AG20443 (cell line): ENCODE measurements around the gene SLC44A4.
"Not testable (repeated sequence)": the region's sequence is repeated elsewhere in the genome, so short reads cannot be mapped to it uniquely, and the experiment has no call there.

Experiments
- DNase-seq: peaks from one replicate; pipeline ENCODE4 v3.0.0; 2012; ENCODE audit warnings: low spot score, mixed read lengths

The SLC44A4 gene

DNA sequence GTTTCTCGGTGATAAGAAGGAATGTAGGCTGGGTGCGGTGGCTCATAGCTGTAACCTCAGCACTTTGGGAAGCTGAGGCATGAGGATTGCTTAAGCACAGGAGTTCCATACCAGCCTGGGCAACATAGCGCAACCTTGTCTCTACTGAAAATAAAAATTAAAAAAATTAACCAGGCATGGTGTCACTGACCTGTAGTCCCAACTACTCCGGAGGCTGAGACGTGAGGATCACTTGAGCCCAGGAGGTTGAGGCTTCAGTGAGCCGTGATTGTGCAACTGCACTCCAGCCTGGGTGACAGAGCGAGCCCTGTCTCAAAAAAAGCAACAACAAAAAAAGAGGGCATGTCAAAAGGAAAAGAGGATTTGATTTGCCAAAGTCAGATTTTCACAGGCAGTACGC, 20.1 kb downstream of the SLC44A4 start:
- DNase-seq, result no peak

DNA sequence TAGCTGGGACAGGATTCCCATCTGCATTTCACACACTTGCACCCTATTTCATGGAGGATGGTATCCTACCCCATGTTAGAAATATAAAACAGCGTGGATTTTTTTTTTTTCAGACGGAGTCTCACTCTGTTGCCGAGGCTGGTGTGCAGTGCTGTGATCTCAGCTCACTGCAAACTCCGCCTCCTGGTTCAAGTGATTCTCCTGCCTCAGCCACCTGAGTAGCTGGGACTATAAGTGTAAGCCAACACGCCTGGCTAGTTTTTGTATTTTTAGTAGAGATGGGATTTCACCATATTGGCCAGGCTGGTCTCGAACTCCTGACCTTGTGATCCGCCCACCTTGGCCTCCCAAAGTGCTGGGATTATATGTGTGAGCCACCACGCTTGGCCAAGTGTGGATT, 21.0 kb downstream of the SLC44A4 start:
- not testable (repeated sequence) for DNase-seq

DNA sequence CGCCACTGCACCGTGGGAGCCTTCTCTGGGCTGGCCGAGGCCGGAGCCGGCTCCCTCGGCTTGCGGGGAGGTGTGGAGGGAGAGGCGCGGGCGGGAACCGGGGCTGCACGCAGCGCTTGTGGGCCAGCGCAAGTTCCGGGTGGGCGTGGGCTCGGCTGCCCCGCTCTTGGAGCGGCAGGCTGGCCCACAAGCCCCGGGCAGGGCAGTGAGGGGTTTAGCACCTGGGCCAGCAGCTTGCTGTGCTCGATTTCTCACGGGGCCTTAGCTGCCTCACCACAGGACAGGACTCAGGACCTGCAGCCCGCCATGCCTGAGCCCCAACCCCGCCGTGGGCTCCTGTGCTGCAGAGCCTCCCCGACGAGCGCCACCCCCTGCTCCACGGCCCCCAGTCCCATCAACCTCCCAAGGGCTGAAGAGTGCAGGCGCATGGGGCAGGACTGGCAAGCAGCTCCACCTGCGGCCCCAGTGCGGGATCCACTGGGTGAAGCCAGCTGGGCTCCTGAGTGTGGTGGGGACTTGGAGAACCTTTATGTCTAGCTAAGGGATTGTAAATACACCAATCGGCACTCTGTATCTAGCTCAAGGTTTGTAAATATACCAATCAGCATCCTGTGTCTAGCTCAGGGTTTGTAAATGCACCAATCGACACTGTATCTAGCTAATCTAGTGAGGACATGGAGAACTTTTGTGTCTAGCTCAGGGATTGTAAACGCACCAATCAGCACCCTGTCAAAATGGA, 26.6 kb downstream of the SLC44A4 start:
- not testable (repeated sequence) for DNase-seq

DNA sequence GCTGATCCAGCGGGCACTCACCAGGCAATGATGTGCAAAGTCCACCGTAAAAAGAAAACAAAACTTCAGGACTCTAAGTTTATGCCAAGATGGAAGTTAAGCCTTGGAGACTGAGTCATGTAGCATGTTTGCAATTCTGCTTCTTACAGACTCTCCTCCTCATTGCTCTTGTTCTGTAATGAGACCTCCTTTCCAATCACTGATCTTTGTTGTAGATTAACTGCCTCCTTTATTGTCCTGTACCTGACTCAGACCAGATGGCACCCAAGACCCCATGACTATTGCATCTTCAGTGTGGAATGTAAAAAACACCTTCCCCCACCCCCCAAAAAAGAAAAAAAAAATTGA, 27.3 kb downstream of the SLC44A4 start:
- DNase-seq, result no peak

DNA sequence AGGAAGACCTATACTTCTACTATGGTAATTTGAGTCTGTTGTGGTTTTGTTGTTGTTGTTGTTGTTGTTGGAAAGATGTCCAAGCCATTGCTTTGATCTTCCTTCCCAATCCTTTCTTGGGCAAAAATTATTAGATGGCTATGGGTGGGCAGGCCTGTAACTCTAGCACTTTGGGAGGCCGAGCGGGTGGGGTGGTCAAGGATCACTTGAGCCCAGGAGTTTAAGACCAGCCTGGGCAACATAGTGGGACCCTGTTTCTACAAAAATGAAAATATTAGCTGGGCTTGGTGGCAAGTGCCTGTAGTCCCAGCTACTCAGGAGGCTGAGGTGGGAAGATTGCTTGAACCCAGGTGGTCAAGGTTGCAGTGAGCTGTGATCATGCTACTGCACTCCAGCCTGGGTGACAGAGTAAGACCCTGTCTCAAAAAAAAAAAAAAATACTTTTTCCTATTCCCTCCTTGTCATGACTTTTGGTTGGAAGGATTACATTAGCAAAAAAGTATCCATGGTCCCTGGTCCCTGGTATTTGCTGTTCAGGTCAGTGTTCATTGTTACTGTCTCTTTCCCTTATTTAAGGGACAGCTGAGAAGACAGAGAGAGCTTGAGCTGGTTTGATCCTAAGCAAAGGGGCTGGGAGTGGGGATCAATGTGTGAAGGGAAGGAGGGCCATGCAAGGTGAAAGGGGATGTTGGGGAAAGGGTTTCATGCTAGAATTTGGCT, 27.9 kb downstream of the SLC44A4 start:
- no peak for DNase-seq

- DNase-seq, result no peak
These were observed 31.4 kb downstream of the SLC44A4 start for GRCh38 chr6:31847276-31847978.

- DNase-seq, result no peak
These were observed 34.3 kb downstream of the SLC44A4 start for GRCh38 chr6:31844507-31844906.

DNA sequence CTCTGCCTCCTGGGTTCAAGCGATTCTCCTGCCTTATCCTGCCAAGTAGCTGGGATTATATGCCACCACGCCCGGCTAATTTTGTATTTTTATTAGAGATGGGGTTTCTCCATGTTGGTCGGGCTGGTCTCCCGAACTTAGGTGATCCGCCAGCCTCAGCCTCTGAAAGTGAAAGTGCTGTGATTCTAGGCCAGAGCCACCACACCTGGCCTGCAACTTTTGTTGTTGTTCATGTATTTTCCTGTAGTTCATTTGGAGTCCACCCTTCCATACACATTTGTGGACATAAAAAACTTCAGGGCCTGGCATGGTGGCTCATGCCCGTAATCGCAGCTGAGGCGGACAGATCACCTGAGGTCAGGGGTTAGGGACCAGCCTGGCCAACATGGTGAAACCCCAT, 36.7 kb downstream of the SLC44A4 start:
- DNase-seq, result no peak

- not testable (repeated sequence) for DNase-seq
These were observed 39.0 kb downstream of the SLC44A4 start for GRCh38 chr6:31839779-31840126.

DNA sequence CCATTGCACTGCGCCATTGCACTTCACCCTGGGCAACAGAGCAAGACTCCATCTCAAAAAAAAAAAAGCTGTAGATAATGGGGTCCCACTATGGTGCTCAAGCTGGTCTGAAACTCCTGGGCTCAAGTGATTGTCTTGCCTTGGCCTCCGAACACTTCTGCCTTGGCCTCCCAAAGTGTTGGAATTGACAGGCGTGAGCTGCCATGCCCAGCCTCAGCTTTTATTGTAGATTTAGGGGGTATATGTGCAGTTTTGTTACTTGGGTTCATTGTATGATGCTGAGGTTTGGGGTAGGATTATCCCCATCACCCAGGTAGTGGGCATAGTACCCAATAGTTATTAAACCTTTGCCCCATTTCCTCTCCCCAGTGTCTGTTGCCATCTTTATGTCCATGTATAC, 39.8 kb downstream of the SLC44A4 start:
- no peak for DNase-seq

GRCh38 chr6:31838114-31838553, 40.7 kb downstream of the SLC44A4 start:
- DNase-seq, result not testable (repeated sequence)

GRCh38 chr6:31837369-31838113, 41.3 kb downstream of the SLC44A4 start:
- no peak for DNase-seq

DNA sequence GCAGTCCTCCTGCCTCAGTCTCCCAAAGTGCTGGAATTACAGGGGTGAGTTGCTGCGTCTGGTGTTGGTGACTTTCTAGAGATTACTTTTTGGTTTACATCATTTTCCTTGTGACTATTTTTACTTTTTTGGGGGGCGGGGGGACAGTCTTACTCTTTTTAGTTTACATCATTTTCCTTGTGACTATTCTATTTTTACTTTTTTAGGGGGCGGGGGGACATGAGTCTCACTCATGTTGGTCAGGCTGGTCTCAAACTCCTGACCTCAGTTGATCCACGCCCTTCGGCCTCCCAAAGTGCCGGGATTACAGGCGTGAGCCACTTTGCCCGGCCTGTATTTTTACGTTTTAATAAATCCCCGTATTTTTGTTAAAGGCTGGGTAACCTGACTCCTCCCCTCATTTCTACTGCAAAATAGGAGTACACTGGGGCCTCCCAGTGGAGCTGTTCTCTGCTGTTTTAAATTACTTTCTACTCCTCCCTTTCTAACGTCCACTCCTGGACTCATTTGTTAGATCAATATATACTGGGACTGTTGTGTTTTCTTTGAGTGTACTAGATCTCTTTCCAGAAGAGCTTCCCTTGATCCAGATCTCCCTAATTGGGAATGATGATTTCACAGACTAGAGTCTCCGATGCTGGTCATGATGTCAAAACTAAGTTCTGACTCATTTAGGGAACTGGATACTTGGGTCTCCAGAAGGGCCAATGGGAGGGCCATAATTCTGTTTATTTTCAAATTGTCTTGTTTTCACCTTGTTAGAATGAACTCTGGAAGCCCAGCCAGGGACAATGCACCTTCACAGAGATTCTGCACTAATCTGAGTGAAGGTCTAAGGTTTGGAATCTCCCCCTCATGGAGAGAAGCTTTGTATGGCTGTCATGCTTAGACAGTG, 42.1 kb downstream of the SLC44A4 start:
- peak; percentile 38 for DNase-seq

DNA sequence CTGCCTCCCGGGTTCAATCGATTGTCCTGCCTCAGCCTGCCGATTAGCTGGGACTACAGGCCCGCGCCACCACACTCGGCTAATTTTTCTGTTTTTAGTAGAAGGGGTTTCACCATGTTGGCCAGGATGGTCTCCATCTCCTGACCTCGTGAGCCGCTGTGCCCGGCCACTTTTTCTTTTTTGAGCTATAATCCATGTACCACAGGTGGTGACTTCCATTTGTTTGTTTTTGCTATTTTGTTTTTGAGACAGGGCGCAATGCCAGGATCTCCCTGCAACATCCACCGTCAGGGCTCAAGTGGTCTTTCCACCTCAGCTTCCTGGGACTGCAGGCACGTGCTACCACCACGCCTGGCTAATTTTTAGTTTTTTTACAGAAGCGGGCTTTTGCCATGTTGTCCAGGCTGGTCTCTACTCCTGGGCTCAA, 42.7 kb downstream of the SLC44A4 start:
- DNase-seq, result no peak

DNA sequence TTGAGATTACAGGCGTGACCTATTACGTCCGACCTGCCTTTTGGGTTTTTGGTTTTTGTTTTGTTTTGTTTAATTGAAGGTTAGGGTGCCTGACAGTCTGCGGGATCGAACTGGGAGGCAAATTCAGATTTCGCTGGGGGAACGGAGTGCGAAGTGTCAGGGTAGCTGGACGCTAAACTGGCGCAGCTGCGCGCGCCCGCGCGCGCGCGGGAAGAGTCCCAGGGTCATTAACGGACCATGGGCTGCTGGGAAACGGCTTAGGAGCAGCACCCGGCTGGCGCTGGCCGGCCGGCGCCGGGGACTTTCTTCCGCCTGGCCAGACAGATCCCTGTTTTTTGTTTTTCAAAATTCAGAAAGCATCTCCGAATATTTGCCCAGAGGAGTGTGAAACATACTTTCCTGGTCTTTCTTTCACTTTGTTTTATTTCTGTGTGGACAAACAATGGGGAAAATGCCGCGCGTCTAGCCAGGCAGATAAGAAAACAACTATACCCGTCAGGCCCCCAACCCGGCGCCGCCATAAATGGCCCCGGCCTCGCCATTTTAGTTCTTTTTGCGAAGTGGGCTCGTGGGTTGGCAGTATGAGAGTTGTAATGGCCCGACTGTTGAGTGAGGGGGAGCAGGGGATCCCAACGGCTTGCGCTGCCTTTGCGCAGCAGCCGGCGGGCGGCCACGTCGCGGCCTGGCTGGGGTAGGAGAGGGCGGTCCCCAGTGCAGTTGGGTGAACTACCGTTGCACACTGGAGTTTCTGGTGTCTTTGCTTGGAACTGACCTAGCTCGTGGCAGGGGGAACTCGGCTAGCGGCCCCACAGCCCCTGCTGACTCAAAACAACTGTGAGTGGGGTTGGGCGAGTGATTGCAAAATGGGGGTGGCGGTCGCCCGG, 44.2 kb downstream of the SLC44A4 start:
- DNase-seq, result peak; percentile 92

DNA sequence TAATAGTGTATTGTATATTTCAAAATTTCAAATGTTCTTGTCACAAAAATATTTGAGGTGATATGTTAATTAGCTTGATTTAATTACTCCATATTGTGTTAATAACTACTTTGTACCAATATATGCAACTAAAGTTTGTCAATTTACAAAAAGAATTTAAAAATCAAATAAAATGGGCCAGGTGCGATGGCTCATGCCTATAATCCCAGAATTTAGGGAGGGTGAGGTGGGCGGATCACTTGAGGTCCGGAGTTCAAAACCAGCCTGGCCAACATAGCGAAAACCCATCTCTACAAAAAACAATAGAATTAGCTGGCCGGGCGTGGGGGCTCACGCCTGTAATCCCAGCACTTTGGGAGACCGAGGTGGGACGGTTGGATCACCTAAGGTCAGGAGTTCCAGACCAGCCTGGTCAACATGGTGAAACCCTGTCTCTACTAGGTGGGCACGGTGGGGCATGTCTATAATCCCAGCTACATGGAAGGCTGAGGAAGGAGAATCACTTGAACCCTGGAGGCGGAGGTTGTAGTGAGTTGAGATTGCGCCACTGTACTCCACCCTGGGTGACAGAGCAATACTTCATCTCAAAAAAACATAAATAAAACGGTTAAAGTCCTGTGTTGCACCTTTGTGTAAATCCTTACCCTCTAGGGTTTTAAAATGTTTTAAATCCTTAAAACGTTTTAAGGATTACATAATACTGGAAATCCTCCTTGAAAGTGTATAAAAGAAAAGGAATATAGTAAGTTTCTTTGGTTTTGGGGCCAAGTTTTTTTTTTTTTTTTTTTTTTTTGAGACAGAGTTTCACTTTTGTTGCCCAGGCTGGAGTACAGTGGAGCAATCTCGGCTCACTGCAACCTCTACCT, 47.2 kb downstream of the SLC44A4 start:
- DNase-seq, result no peak

GRCh38 chr6:31830886-31831335, 47.9 kb downstream of the SLC44A4 start:
- no peak for DNase-seq

DNA sequence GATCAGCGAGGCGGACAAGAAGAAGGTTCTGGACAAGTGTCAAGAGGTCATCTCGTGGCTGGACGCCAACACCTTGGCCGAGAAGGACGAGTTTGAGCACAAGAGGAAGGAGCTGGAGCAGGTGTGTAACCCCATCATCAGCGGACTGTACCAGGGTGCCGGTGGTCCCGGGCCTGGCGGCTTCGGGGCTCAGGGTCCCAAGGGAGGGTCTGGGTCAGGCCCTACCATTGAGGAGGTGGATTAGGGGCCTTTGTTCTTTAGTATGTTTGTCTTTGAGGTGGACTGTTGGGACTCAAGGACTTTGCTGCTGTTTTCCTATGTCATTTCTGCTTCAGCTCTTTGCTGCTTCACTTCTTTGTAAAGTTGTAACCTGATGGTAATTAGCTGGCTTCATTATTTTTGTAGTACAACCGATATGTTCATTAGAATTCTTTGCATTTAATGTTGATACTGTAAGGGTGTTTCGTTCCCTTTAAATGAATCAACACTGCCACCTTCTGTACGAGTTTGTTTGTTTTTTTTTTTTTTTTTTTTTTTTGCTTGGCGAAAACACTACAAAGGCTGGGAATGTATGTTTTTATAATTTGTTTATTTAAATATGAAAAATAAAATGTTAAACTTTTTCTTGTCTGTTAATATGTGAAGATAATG, 49.0 kb downstream of the SLC44A4 start:
- no peak for DNase-seq
